Heart right ventricle (tissue), 16 donors: ENCODE measurements around the gene THSD4. TPM values are rescaled to one million over a fixed set of nuclear protein-coding genes. Genes with fewer than 3 reads are reported as not detected.

ENCODE experiments used
- ATAC-seq, 8 donors: fragments of 200-7000 bp; cut with Tn5 transposase; one replicate each; pipeline ENCODE4 v1.9.1; 2020; ENCODE audit warnings: mild to moderate bottlenecking in 8 of 8, moderate library complexity in 8 of 8, moderate number of reproducible peaks in 1 of 8
- DNase-seq, 2 donors: peaks; one replicate each; pipeline ENCODE4 v3.0.0-alpha.2; 2020
- H3K27ac ChIP-seq, 10 donors: fragments of 200-600 bp; sonication (generic) in 2 of 10; one replicate each; pipeline versions ENCODE4 v1.5.0 to v1.8.0; 2020 to 2022; ENCODE audit warnings: mild to moderate bottlenecking in 3 of 10
- H3K27me3 ChIP-seq, 7 donors: fragments of 200-600 bp; one replicate each; pipeline ENCODE4 v1.8.0; 2021 to 2022; ENCODE audit warnings: mild to moderate bottlenecking in 2 of 7
- H3K36me3 ChIP-seq, 9 donors: fragments of 200-600 bp; sonication (generic) in 1 of 9; one replicate each; pipeline versions ENCODE4 v1.5.0 to v1.8.0; 2020 to 2022; ENCODE audit warnings: mild to moderate bottlenecking in 2 of 9
- H3K4me1 ChIP-seq, 9 donors: fragments of 200-600 bp; sonication (generic) in 1 of 9; one replicate each; pipeline versions ENCODE4 v1.5.0 to v1.8.0; 2020 to 2022; ENCODE audit warnings: mild to moderate bottlenecking in 4 of 9
- H3K4me3 ChIP-seq, 10 donors: fragments of 200-600 bp; sonication (generic) in 2 of 10; one replicate each; pipeline versions ENCODE4 v1.5.0 to v1.8.0; 2020 to 2022; ENCODE audit warnings: mild to moderate bottlenecking in 7 of 10, moderate library complexity in 2 of 10
- H3K9me3 ChIP-seq, 11 donors: fragments of 200-600 bp in 10 of 11; sonication (generic) in 2 of 11; one replicate each; pipeline versions ENCODE4 v1.5.0 to v1.8.0; 2013 to 2022; ENCODE audit warnings: mild to moderate bottlenecking in 2 of 11, control low read depth in 1 of 11, moderate library complexity in 1 of 11
- CTCF ChIP-seq, 9 donors: fragments of 200-600 bp; sonication (generic) in 2 of 9; IDR thresholded peaks; one replicate each; pipeline versions ENCODE4 v1.5.0 to v1.8.0; 2021 to 2022; ENCODE audit warnings: antibody characterized with exemption in 9 of 9, mild to moderate bottlenecking in 5 of 9, moderate library complexity in 1 of 9
- WGBS, 2 donors: extraction: QIAGEN DNeasy Blood & Tissue Kit; methylation state at CpG; one replicate each; pipeline ENCODE4 v1.1.7; 2013; ENCODE audit warnings: inconsistent platforms in 1 of 2; 5-methylcytosine and 5-hydroxymethylcytosine counted together
- intact Hi-C, 10 donors: fragments of 100-400 bp; cut with DNase I; formaldehyde crosslinking; loops; one replicate each; pipeline versions ENCODE4 v1.11.1 to v1.14.2; 2022
- polyA plus RNA-seq, 2 donors: library from polyadenylated mRNA; stranded (reverse); fragments of 200-250 nt; gene quantifications; one replicate each; pipeline ENCODE4 v1.2.3, GENCODE V29; 2013
- total RNA-seq, 10 donors: library from RNA; stranded (reverse); fragmentation: NEBNext Ultra II Directional in 3 of 10; extraction: Animal tissue kit (Norgen Biotek cat#: 25700) in 3 of 10; gene quantifications; one replicate each; pipeline versions ENCODE4 v1.2.1 to v1.2.4, GENCODE V29; 2021 to 2023
- donor health status: Arrhythmogenic right ventricular cardiomyopathy.
- donor health status: ischemic (EF 13 %, LVEDD 7.1; RV severe dilation, severe dysfunction).
- donor health status: healthy with polysubstance abuse.
- donor health status: DM: no; HTN: yes; CAD: no.
- donor health status: DM: no; HTN: no; CAD: no.
- donor health status: ischemic (EF 25% LVEDD 6.9; RV normal size, moderate dysfunction).
- donor health status: ischemic (EF 25% LVEDD 5.7; RV mildly dilated, moderate dysfunction).
- donor health status: healthy.
- donor health status: DM: yes; HTN: yes; CAD: no.
- donor health status: Ischemic cardiomyopathy.
- donor health status: ischemic (EF 35%, LVEDD 5.7; RV mildly dilated, moderate dysfunction).
- donor health status: nonischemic (EF 11% LVEDD 7.7; RV severe dilation, severe dysfunction).
- donor health status: DM: yes; HTN: yes; CAD: no.
- donor health status: PGD.
- donor health status: ischemic (EF 29% LVEDD 5.4; RV normal size, mild dysfunction).
- donor health status: nonischemic (EF 23%, LVEDD 6.1; RV moderate dilation, normal function).

The THSD4 gene
- total and polyA plus RNA-seq, 12 donors: 20.8 to 212 (median 139) TPM

- DNase-seq (no peak), ATAC-seq (no peak)
- Histone ChIP-seq H3K27ac (no peak overlapping the region), H3K4me1 (peaks cover 0 to 9% (median 0%) of the 10 kb centered on the region in 9 donors), H3K4me3 (no peak overlapping the region), H3K36me3 (peaks cover 0 to 8% (median 0%) of the 10 kb centered on the region in 9 donors), H3K9me3 (no peaks in the 10 kb centered on the region), H3K27me3 (no peaks in the 10 kb centered on the region)
- intact Hi-C loops: loop anchor here in 2 of 10 donors (10.0 kb wide), 2 partner anchors 165 to 195 kb away; no protein-coding TSS in a partner anchor
- TF ChIP-seq CTCF (IDR thresholded peaks at IDR 0.05): no peak
- 24 to 36% methylated on average over 1 of the region's 1 CpG for WGBS, 2 donors
These were observed 624.1 kb downstream of the THSD4 start for GRCh38 chr15:71739355-71739754.

- Histone ChIP-seq H3K36me3 (peaks cover 0 to 22% (median 0%) of the 10 kb centered on the region in 9 donors), H3K4me3 (no peak overlapping the region), H3K9me3 (no peaks in the 10 kb centered on the region), H3K27ac (no peak overlapping the region), H3K27me3 (no peaks in the 10 kb centered on the region), H3K4me1 (peaks cover 0 to 7% (median 0%) of the 10 kb centered on the region in 9 donors)
- ATAC-seq: no peak
- intact Hi-C loops: loop anchor here in 7 of 10 donors (1.0 to 10.0 kb wide), 5 partner anchors 39 to 414 kb away; no protein-coding TSS in a partner anchor
- TF ChIP-seq CTCF (IDR thresholded peaks at IDR 0.05): no peak
- 83% methylated on average over 5 of the region's 5 CpGs for WGBS, 2 donors
- no peak for DNase-seq
These were observed 627.7 kb downstream of the THSD4 start for GRCh38 chr15:71742964-71743363.

GRCh38 chr15:71743861-71744382, 628.7 kb downstream of the THSD4 start:
- WGBS, 2 donors: 23 to 24% methylated on average over 6 of the region's 6 CpGs
- peak; percentile 67 to 88 (median 81) for TF ChIP-seq CTCF (IDR thresholded peaks at IDR 0.05)
- Histone ChIP-seq H3K4me3 (no peak overlapping the region), H3K4me1 (peaks cover 0 to 6% (median 0%) of the 10 kb centered on the region in 9 donors), H3K36me3 (peaks cover 0 to 31% (median 0%) of the 10 kb centered on the region in 9 donors), H3K27ac (no peak overlapping the region), H3K9me3 (no peaks in the 10 kb centered on the region), H3K27me3 (no peaks in the 10 kb centered on the region)
- intact Hi-C loops: loop anchor here in 9 of 10 donors (1.0 to 10.0 kb wide), 9 partner anchors 38 to 413 kb away; no protein-coding TSS in a partner anchor
- DNase-seq (peak in 1 of 2 donors; percentile 63), ATAC-seq (peak in 2 of 8 donors; percentile 31 to 52)

- Histone ChIP-seq H3K4me1 (peaks cover 0 to 5% (median 0%) of the 10 kb centered on the region in 9 donors), H3K9me3 (no peaks in the 10 kb centered on the region), H3K27ac (no peak overlapping the region), H3K4me3 (no peak overlapping the region), H3K27me3 (no peaks in the 10 kb centered on the region), H3K36me3 (peaks cover 0 to 39% (median 0%) of the 10 kb centered on the region in 9 donors)
- WGBS, 2 donors: 93 to 95% methylated on average over 17 of the region's 17 CpGs
- ATAC-seq: peak in 1 of 8 donors; percentile 10
- no peak for DNase-seq
- intact Hi-C loops: loop anchor here in 4 of 10 donors (5.0 to 10.0 kb wide), 4 partner anchors 56 to 411 kb away; no protein-coding TSS in a partner anchor
- TF ChIP-seq CTCF (IDR thresholded peaks at IDR 0.05): no peak
These were observed 631.4 kb downstream of the THSD4 start for GRCh38 chr15:71746719-71747118.
